ENCODE results near the gene GUCY2C.

The GUCY2C gene

GRCh38 chr12:14696265-14696741 lies at the start of gene GUCY2C:
GUCY2C (minus strand) TSS chr12:14696599; CDS start chr12:14696448, 151 bp downstream.
- H3K4me2 ChIP-seq (ENCODE audit: low read length), result no peak within 1 kb of the TSS
- H3K27me3 ChIP-seq (ENCODE audit: control insufficient read depth, low read length), result no peaks in the 10 kb centered on the region
- H3K36me3 ChIP-seq (ENCODE audit: control insufficient read depth, low read length), result no peaks in the 10 kb centered on the region
- H3K27ac ChIP-seq (ENCODE audit: low read depth, low read length), result no peak within 1 kb of the TSS
- H3K79me2 ChIP-seq (ENCODE audit: control insufficient read depth, low read length), result no peaks in the 10 kb centered on the region
- H3K9me2 ChIP-seq (replicated peaks; ENCODE audit: control insufficient read depth, low read length), result no peaks in the 10 kb centered on the region
- H3K9me3 ChIP-seq (ENCODE audit: control insufficient read depth, insufficient read depth, low read length), result no peaks in the 10 kb centered on the region
- no peaks in the 10 kb centered on the region for H3F3A ChIP-seq (ENCODE audit: control insufficient read depth, insufficient read depth)
- H3K4me3 ChIP-seq (ENCODE audit: low read length), result no peak within 1 kb of the TSS
- H3K4me1 ChIP-seq (ENCODE audit: control insufficient read depth, low read length), result no peaks in the 10 kb centered on the region
- H4K20me1 ChIP-seq (ENCODE audit: control insufficient read depth, insufficient read depth, low read depth, low read length), result no peaks in the 10 kb centered on the region
- TF ChIP-seq, protein P1, sequence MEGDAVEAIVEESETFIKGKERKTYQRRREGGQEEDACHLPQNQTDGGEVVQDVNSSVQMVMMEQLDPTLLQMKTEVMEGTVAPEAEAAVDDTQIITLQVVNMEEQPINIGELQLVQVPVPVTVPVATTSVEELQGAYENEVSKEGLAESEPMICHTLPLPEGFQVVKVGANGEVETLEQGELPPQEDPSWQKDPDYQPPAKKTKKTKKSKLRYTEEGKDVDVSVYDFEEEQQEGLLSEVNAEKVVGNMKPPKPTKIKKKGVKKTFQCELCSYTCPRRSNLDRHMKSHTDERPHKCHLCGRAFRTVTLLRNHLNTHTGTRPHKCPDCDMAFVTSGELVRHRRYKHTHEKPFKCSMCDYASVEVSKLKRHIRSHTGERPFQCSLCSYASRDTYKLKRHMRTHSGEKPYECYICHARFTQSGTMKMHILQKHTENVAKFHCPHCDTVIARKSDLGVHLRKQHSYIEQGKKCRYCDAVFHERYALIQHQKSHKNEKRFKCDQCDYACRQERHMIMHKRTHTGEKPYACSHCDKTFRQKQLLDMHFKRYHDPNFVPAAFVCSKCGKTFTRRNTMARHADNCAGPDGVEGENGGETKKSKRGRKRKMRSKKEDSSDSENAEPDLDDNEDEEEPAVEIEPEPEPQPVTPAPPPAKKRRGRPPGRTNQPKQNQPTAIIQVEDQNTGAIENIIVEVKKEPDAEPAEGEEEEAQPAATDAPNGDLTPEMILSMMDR (IDR thresholded peaks at IDR 0.05; ENCODE audit: low read depth, low read length, poor library complexity, severe bottlenecking), result no peak
- no peak for TF ChIP-seq EZH2phosphoT487 (IDR thresholded peaks at IDR 0.05; ENCODE audit: borderline replicate concordance, low read length)

GRCh38 chr12:14743061-14743460 lies 46.7 kb upstream of the GUCY2C start:
- Histone ChIP-seq H3K79me2 (ENCODE audit: control insufficient read depth, low read length) (no peaks in the 10 kb centered on the region), H3K36me3 (ENCODE audit: control insufficient read depth, low read length) (no peaks in the 10 kb centered on the region), H3K27ac (ENCODE audit: low read depth, low read length) (no peak overlapping the region), H3K9me2 (replicated peaks; ENCODE audit: control insufficient read depth, low read length) (no peaks in the 10 kb centered on the region), H3K4me3 (ENCODE audit: low read length) (no peak overlapping the region), H3K27me3 (ENCODE audit: control insufficient read depth, low read length) (no peaks in the 10 kb centered on the region), H3K4me1 (ENCODE audit: control insufficient read depth, low read length) (peaks cover 4% of the 10 kb centered on the region; the same call in 1 of the 2 replicates), H4K20me1 (ENCODE audit: control insufficient read depth, insufficient read depth, low read depth, low read length) (no peaks in the 10 kb centered on the region), H3F3A (ENCODE audit: control insufficient read depth, insufficient read depth) (no peaks in the 10 kb centered on the region), H3K9me3 (ENCODE audit: control insufficient read depth, insufficient read depth, low read length) (no peaks in the 10 kb centered on the region), H3K4me2 (ENCODE audit: low read length) (no peak overlapping the region)
- no peak for TF ChIP-seq EZH2phosphoT487 (IDR thresholded peaks at IDR 0.05; ENCODE audit: borderline replicate concordance, low read length)
- TF ChIP-seq, protein P1 (IDR thresholded peaks at IDR 0.05; ENCODE audit: low read depth, low read length, poor library complexity, severe bottlenecking), result no peak

DNA sequence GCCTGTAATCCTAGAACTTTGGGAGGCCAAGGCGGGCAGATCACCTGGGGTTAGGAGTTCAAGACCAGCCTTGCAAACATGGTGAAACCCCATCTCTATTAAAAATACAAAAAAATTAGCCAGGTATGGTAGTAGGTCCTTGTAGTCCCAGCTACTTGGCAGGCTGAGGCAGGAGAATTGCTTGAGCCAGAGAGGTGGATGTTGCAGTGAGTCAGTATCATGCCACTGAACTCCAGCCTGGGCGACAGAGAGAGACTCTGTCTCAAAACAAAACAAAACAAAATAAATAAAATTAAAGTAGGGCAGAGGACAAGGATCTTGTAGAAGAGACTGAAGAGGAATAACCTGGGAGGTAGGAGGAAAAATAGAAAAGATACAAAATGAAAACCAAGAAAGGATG lies 45.5 kb upstream of the GUCY2C start:
- Histone ChIP-seq H3K9me3 (ENCODE audit: control insufficient read depth, insufficient read depth, low read length) (no peaks in the 10 kb centered on the region), H3K27ac (ENCODE audit: low read depth, low read length) (no peak overlapping the region)
- no peak for TF ChIP-seq EZH2phosphoT487 (IDR thresholded peaks at IDR 0.05; ENCODE audit: borderline replicate concordance, low read length)
- TF ChIP-seq, protein P1 (IDR thresholded peaks at IDR 0.05; ENCODE audit: low read depth, low read length, poor library complexity, severe bottlenecking), result no peak

More for the DNA sequence above, 45.5 kb upstream of the GUCY2C start:
- H3F3A ChIP-seq (ENCODE audit: control insufficient read depth, insufficient read depth), result no peaks in the 10 kb centered on the region
- no peaks in the 10 kb centered on the region for H3K9me2 ChIP-seq (replicated peaks; ENCODE audit: control insufficient read depth, low read length)
- H3K4me2 ChIP-seq (ENCODE audit: low read length), result no peak overlapping the region
- no peak overlapping the region for H3K4me3 ChIP-seq (ENCODE audit: low read length)
- no peaks in the 10 kb centered on the region for H3K27me3 ChIP-seq (ENCODE audit: control insufficient read depth, low read length)
- no peaks in the 10 kb centered on the region for H3K79me2 ChIP-seq (ENCODE audit: control insufficient read depth, low read length)
- no peaks in the 10 kb centered on the region for H4K20me1 ChIP-seq (ENCODE audit: control insufficient read depth, insufficient read depth, low read depth, low read length)
- peaks cover 4% of the 10 kb centered on the region; the same call in 1 of the 2 replicates for H3K4me1 ChIP-seq (ENCODE audit: control insufficient read depth, low read length)
- no peaks in the 10 kb centered on the region for H3K36me3 ChIP-seq (ENCODE audit: control insufficient read depth, low read length)
